Astrocyte of the hippocampus (primary cell): Measurements from ENCODE around the gene STON2.
A peak's percentile ranks its signal among the peaks of the same experiment; 100 is the strongest.

ENCODE experiments used
- DNase-seq: peaks from one replicate; pipeline ENCODE4 v3.0.0; 2011; ENCODE audit warnings: low read depth, low spot score

The STON2 gene

GRCh38 chr14:81336009-81336408, 64.1 kb downstream of the STON2 start:
- DNase-seq: no peak

GRCh38 chr14:81332725-81333124, 67.4 kb downstream of the STON2 start:
- DNase-seq: no peak

- DNase-seq: peak; percentile 33
Measured at GRCh38 chr14:81331229-81332021, 68.7 kb downstream of the STON2 start.

GRCh38 chr14:81330619-81331122, 69.5 kb downstream of the STON2 start:
- no peak for DNase-seq

GRCh38 chr14:81329640-81330381, 70.3 kb downstream of the STON2 start:
- no peak for DNase-seq

GRCh38 chr14:81326451-81326850, 73.7 kb downstream of the STON2 start:
- DNase-seq: no peak

GRCh38 chr14:81324011-81324410, 76.1 kb downstream of the STON2 start:
- peak; percentile 76 for DNase-seq

GRCh38 chr14:81323093-81323492, 77.0 kb downstream of the STON2 start:
- DNase-seq: peak; percentile 29

GRCh38 chr14:81319946-81320345, 80.2 kb downstream of the STON2 start:
- no peak for DNase-seq

- no peak for DNase-seq
Measured at GRCh38 chr14:81319314-81319713, 80.8 kb downstream of the STON2 start.

- DNase-seq: peak; percentile 77
Measured at GRCh38 chr14:81315341-81315740, 84.8 kb downstream of the STON2 start.

- DNase-seq: no peak
Measured at GRCh38 chr14:81314443-81315175, 85.5 kb downstream of the STON2 start.

GRCh38 chr14:81313775-81314429, 86.2 kb downstream of the STON2 start:
- peak; percentile 11 for DNase-seq

- peak; percentile 7 for DNase-seq
Measured at GRCh38 chr14:81313200-81313599, 86.9 kb downstream of the STON2 start.

- DNase-seq: no peak
Measured at GRCh38 chr14:81312289-81312876, 87.7 kb downstream of the STON2 start.

GRCh38 chr14:81311778-81312177, 88.3 kb downstream of the STON2 start:
- peak; percentile 8 for DNase-seq

- no peak for DNase-seq
Measured at GRCh38 chr14:81311141-81311540, 89.0 kb downstream of the STON2 start.

- DNase-seq: no peak
Measured at GRCh38 chr14:81310606-81311005, 89.5 kb downstream of the STON2 start.

GRCh38 chr14:81309511-81309910, 90.6 kb downstream of the STON2 start:
- DNase-seq: no peak

- no peak for DNase-seq
Measured at GRCh38 chr14:81305743-81306142, 94.4 kb downstream of the STON2 start.

GRCh38 chr14:81305065-81305464, 95.1 kb downstream of the STON2 start:
- DNase-seq: no peak
